MM.1S (cell line): ENCODE data around the gene CCDC102B.

Experiments used
- DNase-seq: peaks from one replicate; pipeline ENCODE4 v3.0.0-alpha.2; 2015
- H2AFZ ChIP-seq: fragments of 300-600 bp; sonication (generic); 2 replicates; pipeline ENCODE4 v1.6.0; 2016; ENCODE audit warnings: antibody characterized with exemption, low read length
- H3F3A ChIP-seq: fragments of 300-600 bp; sonication (generic); 2 replicates; pipeline ENCODE4 v1.6.1; 2016; ENCODE audit warnings: mild to moderate bottlenecking, antibody characterized with exemption, low read length, moderate library complexity, mixed read lengths; ENCODE audit not compliant: insufficient read depth
- H3K27ac ChIP-seq: fragments of 300-600 bp; sonication (generic); 2 replicates; pipeline ENCODE4 v1.5.1; 2016; ENCODE audit warnings: mild to moderate bottlenecking, low read length
- H3K27me3 ChIP-seq: fragments of 300-600 bp; sonication (generic); replicated peaks from 2 replicates; pipeline ENCODE4 v1.6.0; 2016; ENCODE audit warnings: low read length; ENCODE audit not compliant: insufficient read depth
- H3K36me3 ChIP-seq: fragments of 300-600 bp; sonication (generic); replicated peaks from 2 replicates; pipeline ENCODE4 v1.6.1; 2016; ENCODE audit warnings: mild to moderate bottlenecking, low read length, mixed read lengths; ENCODE audit not compliant: insufficient read depth
- H3K4me1 ChIP-seq: fragments of 300-600 bp; sonication (generic); 2 replicates; pipeline ENCODE4 v1.6.1; 2016; ENCODE audit warnings: low read length, mixed read lengths
- H3K4me2 ChIP-seq: fragments of 300-600 bp; sonication (generic); 2 replicates; pipeline ENCODE4 v1.6.0; 2016; ENCODE audit warnings: low read depth, low read length
- H3K4me3 ChIP-seq: fragments of 300-600 bp; sonication (generic); 2 replicates; pipeline ENCODE4 v1.5.1; 2016; ENCODE audit warnings: low read length, mixed read lengths
- H3K79me2 ChIP-seq: fragments of 300-600 bp; sonication (generic); 2 replicates; pipeline ENCODE4 v1.6.1; 2016; ENCODE audit warnings: mixed run types, low read length, mixed read lengths
- H3K9ac ChIP-seq: fragments of 300-600 bp; sonication (generic); 2 replicates; pipeline ENCODE4 v1.6.1; 2016; ENCODE audit warnings: low read length, mixed read lengths
- H3K9me2 ChIP-seq: fragments of 300-600 bp; sonication (generic); replicated peaks from 2 replicates; pipeline ENCODE4 v1.6.1; 2016; ENCODE audit warnings: mild to moderate bottlenecking, low read length, mixed read lengths; ENCODE audit not compliant: insufficient read depth
- H3K9me3 ChIP-seq: fragments of 300-600 bp; sonication (generic); replicated peaks from 2 replicates; pipeline ENCODE4 v1.6.1; 2016; ENCODE audit warnings: mild to moderate bottlenecking, low read length, mixed read lengths; ENCODE audit not compliant: insufficient read depth
- H4K20me1 ChIP-seq: fragments of 300-600 bp; sonication (generic); 2 replicates; pipeline ENCODE4 v1.6.1; 2016; ENCODE audit warnings: mild to moderate bottlenecking, low read length, moderate library complexity, mixed read lengths; ENCODE audit not compliant: insufficient read depth
- EZH2 ChIP-seq: fragments of 300-600 bp; sonication (generic); optimal IDR thresholded peaks from 2 replicates; pipeline ENCODE3; 2017; ENCODE audit warnings: low read depth, mild to moderate bottlenecking, antibody characterized with exemption, low read length, mixed read lengths
- EZH2phosphoT487 ChIP-seq: fragments of 300-600 bp; sonication (generic); IDR thresholded peaks from 2 replicates; pipeline ENCODE4 v1.6.1; 2018; ENCODE audit warnings: antibody characterized with exemption, low read length
- TF ChIP-seq, protein P1 (sequence below): fragments of 300-600 bp; sonication (generic); IDR thresholded peaks from 2 replicates; pipeline ENCODE4 v1.5.1; 2016; ENCODE audit warnings: antibody characterized with exemption, low read length, mixed read lengths

CCDC102B gene

DNA sequence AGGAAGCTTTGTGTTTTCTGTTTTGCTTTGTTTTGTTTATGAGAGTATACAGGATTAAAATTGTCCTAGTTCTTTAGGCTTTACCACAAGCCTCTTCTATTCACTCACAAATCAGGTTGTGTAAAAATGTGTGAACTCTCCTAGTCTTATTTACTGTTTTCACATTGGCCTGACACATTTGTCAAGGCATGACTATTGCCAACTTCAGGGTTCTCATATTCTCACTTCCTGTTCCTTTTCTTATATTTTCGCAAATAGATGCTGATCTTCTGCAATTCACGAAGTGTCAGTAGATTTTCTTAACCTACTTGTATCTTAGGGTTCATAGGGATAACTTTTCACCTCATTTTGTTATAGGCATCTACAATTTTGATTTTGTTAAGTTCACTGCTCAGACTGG lies 67.1 kb downstream of the CCDC102B start:
- H4K20me1 ChIP-seq = no peaks in the 10 kb centered on the region
- no peaks in the 10 kb centered on the region for H3K79me2 ChIP-seq
- no peak overlapping the region for H3K9ac ChIP-seq
- no peak for TF ChIP-seq EZH2phosphoT487
- TF ChIP-seq, protein P1, sequence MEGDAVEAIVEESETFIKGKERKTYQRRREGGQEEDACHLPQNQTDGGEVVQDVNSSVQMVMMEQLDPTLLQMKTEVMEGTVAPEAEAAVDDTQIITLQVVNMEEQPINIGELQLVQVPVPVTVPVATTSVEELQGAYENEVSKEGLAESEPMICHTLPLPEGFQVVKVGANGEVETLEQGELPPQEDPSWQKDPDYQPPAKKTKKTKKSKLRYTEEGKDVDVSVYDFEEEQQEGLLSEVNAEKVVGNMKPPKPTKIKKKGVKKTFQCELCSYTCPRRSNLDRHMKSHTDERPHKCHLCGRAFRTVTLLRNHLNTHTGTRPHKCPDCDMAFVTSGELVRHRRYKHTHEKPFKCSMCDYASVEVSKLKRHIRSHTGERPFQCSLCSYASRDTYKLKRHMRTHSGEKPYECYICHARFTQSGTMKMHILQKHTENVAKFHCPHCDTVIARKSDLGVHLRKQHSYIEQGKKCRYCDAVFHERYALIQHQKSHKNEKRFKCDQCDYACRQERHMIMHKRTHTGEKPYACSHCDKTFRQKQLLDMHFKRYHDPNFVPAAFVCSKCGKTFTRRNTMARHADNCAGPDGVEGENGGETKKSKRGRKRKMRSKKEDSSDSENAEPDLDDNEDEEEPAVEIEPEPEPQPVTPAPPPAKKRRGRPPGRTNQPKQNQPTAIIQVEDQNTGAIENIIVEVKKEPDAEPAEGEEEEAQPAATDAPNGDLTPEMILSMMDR = no peak
- no peak for TF ChIP-seq EZH2
- H3K27me3 ChIP-seq = no peaks in the 10 kb centered on the region
- H3K27ac ChIP-seq = no peak overlapping the region
- no peaks in the 10 kb centered on the region for H3F3A ChIP-seq
- no peaks in the 10 kb centered on the region for H3K4me1 ChIP-seq
- no peak overlapping the region for H2AFZ ChIP-seq
- no peaks in the 10 kb centered on the region for H3K9me2 ChIP-seq
- DNase-seq = no peak
- no peaks in the 10 kb centered on the region for H3K9me3 ChIP-seq
- no peak overlapping the region for H3K4me3 ChIP-seq
- H3K36me3 ChIP-seq = no peaks in the 10 kb centered on the region
- no peak overlapping the region for H3K4me2 ChIP-seq

DNA sequence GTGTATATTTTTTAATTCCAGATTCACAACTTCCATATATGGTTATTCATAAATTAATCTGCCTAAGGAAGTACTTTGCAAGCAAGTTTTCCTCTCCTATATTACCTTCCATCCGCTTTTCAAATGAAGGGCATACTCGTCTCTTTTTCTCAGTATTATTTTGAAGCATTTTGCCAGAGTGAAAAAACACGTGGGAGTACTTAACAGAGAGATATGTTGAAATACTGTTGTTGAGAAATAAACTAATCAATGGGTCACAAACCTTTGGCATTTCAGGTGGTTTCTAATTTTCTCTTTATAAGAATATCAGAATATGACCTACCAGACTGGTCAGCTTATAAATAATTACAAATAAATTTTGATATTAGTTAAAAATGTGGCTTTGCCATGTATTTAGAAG lies 67.6 kb downstream of the CCDC102B start:
- Histone ChIP-seq H3K27ac (no peak overlapping the region), H4K20me1 (no peaks in the 10 kb centered on the region), H3K9me2 (no peaks in the 10 kb centered on the region), H3F3A (no peaks in the 10 kb centered on the region), H3K79me2 (no peaks in the 10 kb centered on the region), H3K27me3 (no peaks in the 10 kb centered on the region), H3K36me3 (no peaks in the 10 kb centered on the region), H3K9me3 (no peaks in the 10 kb centered on the region), H3K4me2 (no peak overlapping the region), H3K4me1 (no peaks in the 10 kb centered on the region), H2AFZ (no peak overlapping the region), H3K4me3 (no peak overlapping the region), H3K9ac (no peak overlapping the region)
- TF ChIP-seq EZH2 = no peak
- TF ChIP-seq, protein P1 = no peak
- no peak for TF ChIP-seq EZH2phosphoT487
- DNase-seq = no peak

DNA sequence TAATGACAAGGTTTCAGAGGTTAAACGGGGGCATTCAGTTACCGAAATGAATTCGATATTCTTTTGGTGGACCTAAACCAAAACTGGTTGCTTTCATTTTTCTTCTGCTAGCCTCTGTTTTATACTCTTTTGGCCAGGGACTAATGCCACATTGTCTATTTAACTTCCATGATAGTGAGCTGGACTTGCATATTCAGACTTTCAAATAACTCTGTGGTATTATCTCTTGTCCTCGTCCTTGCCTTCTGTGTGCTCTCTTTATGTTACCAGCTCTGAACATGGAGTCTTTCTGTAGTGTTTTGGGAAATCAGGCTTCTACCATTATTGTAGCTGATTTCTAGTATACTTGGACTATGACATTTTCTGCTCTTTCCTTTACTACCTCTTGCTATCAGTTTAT lies 75.1 kb downstream of the CCDC102B start:
- no peak for DNase-seq
- Histone ChIP-seq H3K27me3 (no peaks in the 10 kb centered on the region), H3K9me3 (no peaks in the 10 kb centered on the region), H3K27ac (no peak overlapping the region), H3K4me3 (no peak overlapping the region), H3K36me3 (no peaks in the 10 kb centered on the region), H3K4me2 (no peak overlapping the region), H2AFZ (no peak overlapping the region), H3K9ac (no peak overlapping the region), H3K4me1 (no peaks in the 10 kb centered on the region), H3K79me2 (no peaks in the 10 kb centered on the region), H3F3A (no peaks in the 10 kb centered on the region), H4K20me1 (no peaks in the 10 kb centered on the region), H3K9me2 (no peaks in the 10 kb centered on the region)
- TF ChIP-seq, protein P1 = no peak
- TF ChIP-seq EZH2phosphoT487 (no peak), EZH2 (no peak)
